GM12801 (cell line): ENCODE results near the gene MFAP4.

Source experiments
- TF ChIP-seq, protein P1 (sequence below): IDR thresholded peaks from one replicate; pipeline ENCODE4 v1.5.1; 2011; ENCODE audit warnings: control low read depth; ENCODE audit not compliant: insufficient read length; ENCODE audit errors: extremely low read depth

MFAP4 gene

GRCh38 chr17:19360772-19361171 lies 26.2 kb downstream of the MFAP4 start:
- TF ChIP-seq, protein P1, sequence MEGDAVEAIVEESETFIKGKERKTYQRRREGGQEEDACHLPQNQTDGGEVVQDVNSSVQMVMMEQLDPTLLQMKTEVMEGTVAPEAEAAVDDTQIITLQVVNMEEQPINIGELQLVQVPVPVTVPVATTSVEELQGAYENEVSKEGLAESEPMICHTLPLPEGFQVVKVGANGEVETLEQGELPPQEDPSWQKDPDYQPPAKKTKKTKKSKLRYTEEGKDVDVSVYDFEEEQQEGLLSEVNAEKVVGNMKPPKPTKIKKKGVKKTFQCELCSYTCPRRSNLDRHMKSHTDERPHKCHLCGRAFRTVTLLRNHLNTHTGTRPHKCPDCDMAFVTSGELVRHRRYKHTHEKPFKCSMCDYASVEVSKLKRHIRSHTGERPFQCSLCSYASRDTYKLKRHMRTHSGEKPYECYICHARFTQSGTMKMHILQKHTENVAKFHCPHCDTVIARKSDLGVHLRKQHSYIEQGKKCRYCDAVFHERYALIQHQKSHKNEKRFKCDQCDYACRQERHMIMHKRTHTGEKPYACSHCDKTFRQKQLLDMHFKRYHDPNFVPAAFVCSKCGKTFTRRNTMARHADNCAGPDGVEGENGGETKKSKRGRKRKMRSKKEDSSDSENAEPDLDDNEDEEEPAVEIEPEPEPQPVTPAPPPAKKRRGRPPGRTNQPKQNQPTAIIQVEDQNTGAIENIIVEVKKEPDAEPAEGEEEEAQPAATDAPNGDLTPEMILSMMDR: no peak

DNA sequence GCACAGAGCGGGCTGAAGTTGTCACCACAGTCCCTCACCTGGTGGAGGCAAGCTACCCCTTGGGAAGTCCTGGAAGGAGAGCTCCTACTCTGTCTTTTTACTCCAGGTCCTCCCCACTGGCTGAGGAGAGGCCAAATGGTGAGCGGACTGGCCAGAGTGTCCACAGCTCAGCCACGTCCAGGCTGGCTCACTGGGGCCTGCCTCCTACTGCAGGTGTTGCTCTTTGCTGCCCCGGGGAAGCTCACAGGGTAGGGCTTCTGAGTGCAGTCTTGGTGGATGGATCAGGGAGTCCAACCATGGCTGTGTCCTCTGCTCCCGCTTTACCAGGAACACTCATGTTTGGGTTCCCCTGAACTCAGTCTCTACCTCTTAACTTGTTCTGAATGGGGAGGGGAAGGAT lies 27.1 kb downstream of the MFAP4 start:
- TF ChIP-seq, protein P1: no peak

DNA sequence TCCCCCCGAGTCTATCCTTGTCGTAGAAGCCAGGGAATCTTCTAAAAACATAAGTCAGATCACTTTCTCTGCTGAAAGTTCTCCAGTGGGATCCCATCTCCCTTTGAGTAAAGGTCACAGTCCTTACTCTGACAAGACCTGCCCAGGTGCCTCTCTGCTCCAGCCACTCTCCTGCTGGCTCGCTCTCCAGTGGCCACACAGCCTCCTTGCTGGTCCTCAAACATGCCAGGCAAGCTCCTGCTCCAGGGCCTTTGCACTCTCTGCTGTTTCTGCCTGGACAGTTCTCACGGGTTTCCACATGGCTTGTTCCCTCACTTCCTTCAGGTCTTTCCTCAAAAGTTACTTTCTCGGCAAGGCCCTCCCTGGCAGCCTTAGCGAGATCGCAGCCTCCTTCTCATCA lies 27.8 kb downstream of the MFAP4 start:
- TF ChIP-seq, protein P1: no peak

GRCh38 chr17:19357761-19358160 lies 29.2 kb downstream of the MFAP4 start:
- TF ChIP-seq, protein P1: no peak

DNA sequence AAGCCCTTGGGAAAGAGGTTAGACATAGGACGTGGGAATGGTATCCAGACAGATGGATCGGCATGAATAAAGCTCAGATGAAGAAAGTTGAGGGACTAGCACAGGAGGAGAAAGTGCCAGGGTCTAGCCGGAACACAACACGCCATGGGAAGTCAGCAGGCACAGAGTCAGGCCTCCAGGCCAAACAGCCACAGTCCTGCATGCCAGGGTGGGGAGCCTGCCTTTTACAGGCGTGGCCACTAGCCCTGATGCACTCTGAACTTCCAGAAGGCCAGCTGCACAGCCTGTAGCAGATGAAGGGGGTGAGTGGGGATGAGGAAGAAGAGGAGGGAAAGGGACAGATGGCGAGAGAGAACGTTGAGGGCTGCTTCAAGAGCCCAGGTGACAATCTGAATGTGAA lies 29.6 kb downstream of the MFAP4 start:
- TF ChIP-seq, protein P1: no peak

DNA sequence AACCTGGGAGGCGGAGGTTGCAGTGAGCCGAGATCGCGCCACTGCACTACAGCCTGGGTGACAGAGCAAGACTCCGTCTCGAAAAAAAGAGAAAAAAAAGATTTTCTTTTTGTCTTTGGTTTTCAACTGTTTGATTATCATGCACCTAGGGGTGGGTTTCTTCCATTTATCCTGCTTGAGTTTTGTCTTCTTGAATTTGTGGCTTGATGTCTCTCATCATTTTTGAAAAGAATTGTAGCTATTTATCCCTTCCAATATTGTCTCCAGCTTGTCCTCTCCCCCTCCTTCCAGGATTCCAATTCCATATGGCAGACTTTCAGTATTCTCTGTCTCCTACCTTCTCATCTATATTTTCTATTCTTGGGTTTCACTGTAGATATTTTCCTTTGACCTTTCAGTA lies 32.2 kb downstream of the MFAP4 start:
- TF ChIP-seq, protein P1: no peak

DNA sequence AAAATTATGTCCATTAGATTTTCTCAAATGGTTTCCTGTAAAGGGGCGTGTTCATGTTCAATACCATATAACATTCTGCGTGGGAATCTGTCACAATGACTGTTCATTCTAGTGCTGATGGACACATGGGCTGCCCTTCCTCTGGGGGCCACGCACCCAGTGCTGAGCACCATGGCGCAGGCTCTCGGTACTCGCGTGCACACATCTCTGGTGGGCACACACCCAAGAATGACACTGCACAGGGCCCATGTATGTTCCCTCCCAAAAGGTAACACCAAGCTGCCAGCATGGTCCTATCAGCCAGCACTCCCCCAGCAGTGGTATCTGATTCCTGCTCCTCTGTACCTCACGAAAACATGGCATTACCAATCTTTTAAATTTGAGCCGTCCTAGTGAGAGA lies 38.2 kb downstream of the MFAP4 start:
- TF ChIP-seq, protein P1: no peak
